GM12873 (cell line): ENCODE results near the gene ANKRD44.

ENCODE experiments used
- CTCF ChIP-seq: IDR thresholded peaks from 2 replicates; pipeline ENCODE4 v1.5.1; 2012; ENCODE audit warnings: low read depth, mild to moderate bottlenecking, moderate library complexity, low read length, control low read depth; ENCODE audit not compliant: insufficient read depth; ENCODE audit errors: missing control alignments

The ANKRD44 gene

GRCh38 chr2:196990788-196991461, 319.7 kb downstream of the ANKRD44 start:
- TF ChIP-seq CTCF = no peak

GRCh38 chr2:196990092-196990491, 320.5 kb downstream of the ANKRD44 start:
- TF ChIP-seq CTCF = no peak

- no peak for TF ChIP-seq CTCF
These were observed 321.1 kb downstream of the ANKRD44 start for GRCh38 chr2:196989496-196989895.

GRCh38 chr2:196988639-196989038, 321.9 kb downstream of the ANKRD44 start:
- TF ChIP-seq CTCF = no peak

- no peak for TF ChIP-seq CTCF
These were observed 322.8 kb downstream of the ANKRD44 start for GRCh38 chr2:196987649-196988364.

GRCh38 chr2:196987298-196987648, 323.3 kb downstream of the ANKRD44 start:
- TF ChIP-seq CTCF = no peak

GRCh38 chr2:196985511-196986183, 324.9 kb downstream of the ANKRD44 start:
- no peak for TF ChIP-seq CTCF
